CD4-positive, alpha-beta T cell (primary cell): ENCODE measurements around the gene TEX9. TPM values are rescaled to one million over a fixed set of nuclear protein-coding genes. Genes with fewer than 3 reads are reported as not detected.

ENCODE experiments used
- ATAC-seq: fragments of 200-7000 bp; cut with Tn5 transposase; one replicate; pipeline ENCODE4 v1.10.0; 2022; ENCODE audit warnings: mild to moderate bottlenecking; ENCODE audit not compliant: poor library complexity
- CTCF ChIA-PET: fragments of 350-600 bp; sonication (Branson Sonifier 250); formaldehyde crosslinking; loops from one replicate; lab custom pipeline; 2021; ENCODE audit warnings: antibody characterized with exemption, inconsistent platforms; lab: Charles Lee
- POLR2A ChIA-PET: fragments of 350-600 bp; sonication (Branson Sonifier 250); formaldehyde crosslinking; loops from one replicate; lab custom pipeline; 2021; ENCODE audit warnings: antibody characterized with exemption, inconsistent platforms; lab: Charles Lee
- DNase-seq, 14 experiments: peaks; one replicate each; pipeline ENCODE4 v3.0.0-alpha.2; 2013 to 2020; ENCODE audit warnings: mixed read lengths in 2 of 14
- H3K27ac ChIP-seq, 2 donors: one replicate each; pipeline versions ENCODE4 v1.5.1 to v1.7.0; 2013; ENCODE audit warnings: low read length in 2 of 2, low read depth in 1 of 2, mild to moderate bottlenecking in 1 of 2
- H3K27me3 ChIP-seq, 2 experiments: 1 replicate in 1 of 2; 2 replicates in 1 of 2; pipeline versions ENCODE4 v1.6.1 to v1.7.0; 2013; ENCODE audit warnings: low read length in 2 of 2, control low read depth in 1 of 2, mild to moderate bottlenecking in 1 of 2, moderate library complexity in 1 of 2; ENCODE audit not compliant: insufficient read depth in 2 of 2, control insufficient read depth in 1 of 2
- H3K36me3 ChIP-seq: one replicate; pipeline ENCODE4 v1.6.1; 2013; ENCODE audit warnings: low read length, control low read depth; ENCODE audit not compliant: insufficient read depth
- H3K4me1 ChIP-seq: one replicate; pipeline ENCODE4 v1.6.1; 2013; ENCODE audit warnings: low read length, control low read depth; ENCODE audit not compliant: insufficient read depth
- H3K4me3 ChIP-seq: one replicate; pipeline ENCODE4 v1.5.1; 2013; ENCODE audit warnings: mild to moderate bottlenecking, low read length, moderate library complexity
- H3K9me3 ChIP-seq, 2 experiments: 1 replicate in 1 of 2; 2 replicates in 1 of 2; pipeline versions ENCODE4 v1.6.1 to v1.7.0; 2013; ENCODE audit warnings: low read length in 2 of 2, mild to moderate bottlenecking in 2 of 2, control low read depth in 1 of 2, moderate library complexity in 1 of 2; ENCODE audit not compliant: control insufficient read depth in 1 of 2, insufficient read depth in 1 of 2
- H3K27ac Mint-ChIP-seq: one replicate; pipeline ENCODE4 v1.8.0; 2020; ENCODE audit warnings: mixed read lengths
- H3K27me3 Mint-ChIP-seq: one replicate; pipeline ENCODE4 v1.8.0; 2021; ENCODE audit warnings: mixed read lengths
- H3K36me3 Mint-ChIP-seq: one replicate; pipeline ENCODE4 v1.8.0; 2021; ENCODE audit warnings: low read depth, mixed read lengths
- H3K4me1 Mint-ChIP-seq: one replicate; pipeline ENCODE4 v1.8.0; 2021; ENCODE audit warnings: low read depth, mixed read lengths
- H3K4me3 Mint-ChIP-seq: one replicate; pipeline ENCODE4 v1.8.0; 2020; ENCODE audit warnings: mild to moderate bottlenecking, mixed read lengths
- H3K9me3 Mint-ChIP-seq: one replicate; pipeline ENCODE4 v1.8.0; 2020; ENCODE audit warnings: mixed read lengths
- CTCF ChIP-seq: fragments of 200-600 bp; IDR thresholded peaks from one replicate; pipeline ENCODE4 v1.8.0; 2022; ENCODE audit warnings: antibody characterized with exemption, mild to moderate bottlenecking
- intact Hi-C, 2 experiments: fragments of 100-400 bp; cut with DNase I in 1 of 2; cut with micrococcal nuclease in 1 of 2; formaldehyde crosslinking; loops; one replicate each; pipeline versions ENCODE4 v1.15.1 to v1.9.0; 2023 to 2025; cut with DNase I, micrococcal nuclease
- total RNA-seq, 174 experiments: library from RNA in 2 of 174; stranded (reverse) in 2 of 174; gene quantifications; one replicate each; pipeline ENCODE4 v1.2.3 and lab custom pipeline; 2021 to 2026

The TEX9 gene
- total RNA-seq, 2 experiments from 2014 or later = 1.3 to 1.6 TPM

GRCh38 chr15:56425276-56425675 lies 60.0 kb downstream of the TEX9 start:
- no peak for TF ChIP-seq CTCF
- no peak overlapping the region for H3K27ac ChIP-seq
- no peaks in the 10 kb centered on the region for H3K27me3 ChIP-seq
- Mint-ChIP-seq H3K27ac (no peak overlapping the region), H3K4me3 (no peak overlapping the region), H3K9me3 (peaks cover 6% of the 10 kb centered on the region), H3K27me3 (no peaks in the 10 kb centered on the region), H3K36me3 (no peaks in the 10 kb centered on the region), H3K4me1 (no peaks in the 10 kb centered on the region)
- H3K36me3 ChIP-seq = no peaks in the 10 kb centered on the region
- POLR2A ChIA-PET = no interaction called here
- no peaks in the 10 kb centered on the region for H3K4me1 ChIP-seq
- CTCF ChIA-PET = interaction anchor here (0.5 kb wide), 1 partner anchor 46 kb away, joined by 3 read pairs; no protein-coding TSS in a partner anchor
- intact Hi-C loops = no loop called here
- H3K9me3 ChIP-seq = peaks cover 0 to 10% of the 10 kb centered on the region in 2 experiments
- H3K4me3 ChIP-seq = no peak overlapping the region
- ATAC-seq (no peak), DNase-seq (no peak)

- H3K27me3 Mint-ChIP-seq = no peaks in the 10 kb centered on the region
- no peak for ATAC-seq
- no peaks in the 10 kb centered on the region for H3K36me3 Mint-ChIP-seq
- ChIA-PET POLR2A (no interaction called here), CTCF (interaction anchor here (0.5 kb wide), 1 partner anchor 47 kb away, joined by 3 read pairs; no protein-coding TSS in a partner anchor)
- H3K9me3 Mint-ChIP-seq = peaks cover 6% of the 10 kb centered on the region
- Histone ChIP-seq H3K9me3 (peaks cover 0 to 10% of the 10 kb centered on the region in 2 experiments), H3K4me3 (no peak overlapping the region), H3K27ac (no peak overlapping the region), H3K27me3 (no peaks in the 10 kb centered on the region), H3K36me3 (no peaks in the 10 kb centered on the region), H3K4me1 (no peaks in the 10 kb centered on the region)
- H3K4me1 Mint-ChIP-seq = no peaks in the 10 kb centered on the region
- no peak for TF ChIP-seq CTCF
- H3K4me3 Mint-ChIP-seq = no peak overlapping the region
- no peak for DNase-seq
- no peak overlapping the region for H3K27ac Mint-ChIP-seq
- intact Hi-C loops = no loop called here
These were observed 60.8 kb downstream of the TEX9 start for GRCh38 chr15:56425976-56426375.

- Mint-ChIP-seq H3K9me3 (peaks cover 4% of the 10 kb centered on the region), H3K4me1 (no peaks in the 10 kb centered on the region), H3K27me3 (peaks cover 5% of the 10 kb centered on the region), H3K27ac (no peak overlapping the region), H3K36me3 (no peaks in the 10 kb centered on the region), H3K4me3 (no peak overlapping the region)
- DNase-seq (peak in 3 of 14 experiments; percentile 10 to 15 (median 11)), ATAC-seq (no peak)
- no peaks in the 10 kb centered on the region for H3K36me3 ChIP-seq
- peaks cover 0 to 10% of the 10 kb centered on the region in 2 experiments for H3K9me3 ChIP-seq
- H3K27me3 ChIP-seq = peaks cover 0 to 8% of the 10 kb centered on the region in 2 experiments
- CTCF ChIA-PET = no interaction called here
- intact Hi-C loops = loop anchor here (2.0 kb wide), 1 partner anchor 780 kb away; no protein-coding TSS in a partner anchor
- no peak overlapping the region for H3K4me3 ChIP-seq
- no peak overlapping the region for H3K27ac ChIP-seq
- POLR2A ChIA-PET = no interaction called here
- no peaks in the 10 kb centered on the region for H3K4me1 ChIP-seq
- TF ChIP-seq CTCF = peak; percentile 50
These were observed 63.7 kb downstream of the TEX9 start for GRCh38 chr15:56428821-56429458.
